Testis (tissue), 3 donors: Measurements from ENCODE around the gene ALDH1A3. TPM values are rescaled to one million over a fixed set of nuclear protein-coding genes. Genes with fewer than 3 reads are reported as not detected.

Experiments used
- DNase-seq: peaks from one replicate; pipeline ENCODE4 v3.0.0-alpha.2; 2019
- H3K27ac ChIP-seq, 2 donors: fragments of 200-600 bp; sonication (generic); one replicate each; pipeline ENCODE4 v1.5.1; 2019
- H3K27me3 ChIP-seq: fragments of 200-600 bp; sonication (generic); one replicate; pipeline ENCODE4 v1.5.1; 2019
- H3K36me3 ChIP-seq: fragments of 200-600 bp; sonication (generic); one replicate; pipeline ENCODE4 v1.5.1; 2017; ENCODE audit warnings: low read depth; ENCODE audit errors: missing control alignments
- H3K4me1 ChIP-seq: fragments of 200-600 bp; sonication (generic); one replicate; pipeline ENCODE4 v1.5.1; 2019
- H3K4me3 ChIP-seq, 2 donors: fragments of 200-600 bp; sonication (generic); one replicate each; pipeline ENCODE4 v1.5.1; 2017 to 2019
- H3K9me3 ChIP-seq: fragments of 200-600 bp; sonication (generic); one replicate; pipeline ENCODE4 v1.5.1; 2017
- CTCF ChIP-seq, 3 experiments: fragments of 450-650 bp in 2 of 3; fragments of 200-600 bp in 1 of 3; sonication (generic) in 1 of 3; IDR thresholded peaks; one replicate each; pipeline ENCODE4 v1.5.1; 2016 to 2019; ENCODE audit warnings: antibody characterized with exemption in 3 of 3, mild to moderate bottlenecking in 2 of 3, moderate library complexity in 1 of 3
- POLR2A ChIP-seq: fragments of 450-650 bp; IDR thresholded peaks from one replicate; pipeline ENCODE4 v1.6.1; 2017; ENCODE audit warnings: antibody characterized with exemption, mild to moderate bottlenecking, moderate library complexity
- WGBS, 2 donors: methylation state at CpG; one replicate each; pipeline ENCODE4 v1.1.5; 2018; 5-methylcytosine and 5-hydroxymethylcytosine counted together
- intact Hi-C: fragments of 100-400 bp; cut with DNase I; formaldehyde crosslinking; loops from one replicate; pipeline ENCODE4 v1.15.1; 2023; ENCODE audit warnings: low total_unique reads
- polyA plus RNA-seq: library from polyadenylated mRNA; stranded (reverse); fragments of 350-450 nt; fragmentation: Illumina TruSeq; extraction: RNeasy Lipid Tissue Mini Kit (QIAGEN cat#74804); gene quantifications from one replicate; pipeline ENCODE4 v1.2.3, GENCODE V29; 2014; ENCODE audit warnings: low read depth, low replicate concordance; ENCODE audit not compliant: insufficient read depth
- total RNA-seq, 2 donors: library from RNA; depleted of rRNA; stranded (reverse); fragments of >200 nt; gene quantifications; one replicate each; pipeline ENCODE4 v1.2.3, GENCODE V29; 2016

Gene ALDH1A3
- total and polyA plus RNA-seq, 3 donors from 2014 or later = 29.5 to 69.9 (median 42.5) TPM

GRCh38 chr15:100932676-100933348 is 53.2 kb downstream of the ALDH1A3 start:
- no peak overlapping the region for H3K4me3 ChIP-seq
- peaks cover 4% of the 10 kb centered on the region for H3K4me1 ChIP-seq
- TF ChIP-seq CTCF (IDR thresholded peaks at IDR 0.05) (no peak), POLR2A (no peak)
- H3K9me3 ChIP-seq = no peaks in the 10 kb centered on the region
- intact Hi-C loops = no loop called here
- H3K27me3 ChIP-seq = no peaks in the 10 kb centered on the region
- H3K36me3 ChIP-seq = no peaks in the 10 kb centered on the region
- 69 to 71% methylated on average over 7 of the region's 7 CpGs for WGBS, 2 donors
- no peak for DNase-seq
- no peak overlapping the region for H3K27ac ChIP-seq

- DNase-seq = no peak
- H3K27me3 ChIP-seq = no peaks in the 10 kb centered on the region
- no peaks in the 10 kb centered on the region for H3K36me3 ChIP-seq
- peaks cover 4% of the 10 kb centered on the region for H3K4me1 ChIP-seq
- H3K4me3 ChIP-seq = no peak overlapping the region
- H3K27ac ChIP-seq = no peak overlapping the region
- H3K9me3 ChIP-seq = no peaks in the 10 kb centered on the region
- TF ChIP-seq POLR2A = no peak
- no peak for TF ChIP-seq CTCF (IDR thresholded peaks at IDR 0.05)
- intact Hi-C loops = no loop called here
These were observed 54.5 kb downstream of the ALDH1A3 start for GRCh38 chr15:100934166-100934565.

- no peak for DNase-seq
- Histone ChIP-seq H3K27ac (no peak overlapping the region), H3K4me3 (no peak overlapping the region), H3K4me1 (peaks cover 4% of the 10 kb centered on the region), H3K36me3 (no peaks in the 10 kb centered on the region), H3K9me3 (no peaks in the 10 kb centered on the region), H3K27me3 (no peaks in the 10 kb centered on the region)
- TF ChIP-seq CTCF (IDR thresholded peaks at IDR 0.05) = no peak
- no peak for TF ChIP-seq POLR2A
- intact Hi-C loops = no loop called here
These were observed 55.1 kb downstream of the ALDH1A3 start for GRCh38 chr15:100934726-100935125.

- WGBS, 2 donors = 93 to 94% methylated on average over 4 of the region's 4 CpGs
- TF ChIP-seq CTCF (IDR thresholded peaks at IDR 0.05) (no peak), POLR2A (no peak)
These were observed 57.5 kb downstream of the ALDH1A3 start for GRCh38 chr15:100937171-100937570.

GRCh38 chr15:100939791-100940190 is 60.2 kb downstream of the ALDH1A3 start:
- DNase-seq = no peak
- Histone ChIP-seq H3K27me3 (no peaks in the 10 kb centered on the region), H3K4me3 (no peak overlapping the region), H3K36me3 (no peaks in the 10 kb centered on the region), H3K9me3 (no peaks in the 10 kb centered on the region), H3K4me1 (no peaks in the 10 kb centered on the region), H3K27ac (no peak overlapping the region)
- TF ChIP-seq CTCF (IDR thresholded peaks at IDR 0.05) (no peak), POLR2A (no peak)
- intact Hi-C loops = no loop called here
- 84 to 87% methylated on average over 4 of the region's 4 CpGs for WGBS, 2 donors

More at GRCh38 chr15:100937171-100937570, 57.5 kb downstream of the ALDH1A3 start:
- no peak overlapping the region for H3K4me3 ChIP-seq
- peaks cover 4% of the 10 kb centered on the region for H3K4me1 ChIP-seq
- H3K27me3 ChIP-seq = no peaks in the 10 kb centered on the region
- H3K36me3 ChIP-seq = no peaks in the 10 kb centered on the region
- intact Hi-C loops = no loop called here
- no peak for DNase-seq
- H3K27ac ChIP-seq = no peak overlapping the region
- H3K9me3 ChIP-seq = no peaks in the 10 kb centered on the region
